AG10803 (cell line): ENCODE data around the gene NHS.

Experiments
- DNase-seq: peaks from one replicate; pipeline ENCODE4 v3.0.0; 2010; ENCODE audit warnings: low read depth
- H3K4me3 ChIP-seq: 2 replicates; pipeline ENCODE4 v1.5.1; 2011; ENCODE audit warnings: mild to moderate bottlenecking, low read length, control low read depth
- CTCF ChIP-seq: conservative IDR thresholded peaks from 2 replicates; pipeline ENCODE4 v1.5.1; 2011; ENCODE audit warnings: mild to moderate bottlenecking, low read length, control low read depth, inconsistent platforms

The NHS gene

GRCh38 chrX:17643528-17643927, 268.5 kb downstream of the NHS start:
- H3K4me3 ChIP-seq: no peak overlapping the region
- no peak for DNase-seq
- no peak for TF ChIP-seq CTCF

DNA sequence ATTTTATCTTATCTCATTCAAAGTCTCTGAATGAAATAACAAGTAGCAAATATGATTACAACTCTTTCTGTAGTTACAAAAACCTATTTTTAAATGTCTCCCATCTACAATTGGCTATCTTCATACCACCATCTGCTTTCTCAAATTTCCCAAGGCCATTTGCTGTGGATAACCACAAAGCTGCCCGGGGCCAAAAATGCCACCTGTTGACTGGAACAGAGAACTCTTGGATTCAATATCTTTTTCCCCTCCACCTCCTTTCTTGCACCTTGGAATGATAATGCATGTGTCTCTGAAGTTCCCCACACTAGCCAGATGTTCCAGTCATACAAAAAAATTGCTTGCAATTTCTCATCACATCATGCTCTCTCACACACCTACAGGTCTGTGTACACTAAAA, 269.0 kb downstream of the NHS start:
- no peak for TF ChIP-seq CTCF
- H3K4me3 ChIP-seq: no peak overlapping the region
- DNase-seq: no peak

DNA sequence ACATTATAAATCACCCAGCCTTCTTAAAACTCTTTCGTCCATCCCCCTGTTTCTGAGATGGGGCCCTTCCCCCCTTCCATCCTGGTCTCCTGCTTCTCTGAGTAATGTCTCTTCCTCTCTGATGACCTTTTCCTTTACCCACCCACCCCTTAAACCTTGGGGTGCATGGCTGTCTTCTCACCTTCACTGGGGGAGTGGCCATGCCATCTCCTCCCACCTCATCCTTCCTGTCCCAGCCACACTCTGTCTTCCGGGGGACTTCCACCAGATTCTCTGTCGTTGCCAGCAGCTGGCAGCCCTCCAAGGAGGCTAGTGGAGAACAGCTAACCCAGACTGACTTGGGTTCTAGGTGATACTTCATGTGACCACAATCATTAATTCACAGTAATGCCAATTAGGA, 279.1 kb downstream of the NHS start:
- no peak for TF ChIP-seq CTCF
- no peak overlapping the region for H3K4me3 ChIP-seq
- no peak for DNase-seq

GRCh38 chrX:17655211-17656034, 280.4 kb downstream of the NHS start:
- no peak for TF ChIP-seq CTCF
- H3K4me3 ChIP-seq: peak overlapping the region; percentile 46
- DNase-seq: peak; percentile 4

- no peak for TF ChIP-seq CTCF
- peak; percentile 2 for DNase-seq
- H3K4me3 ChIP-seq: peak overlapping the region; percentile 46
Measured at GRCh38 chrX:17656035-17656418, 281.0 kb downstream of the NHS start.

GRCh38 chrX:17656556-17656955, 281.6 kb downstream of the NHS start:
- DNase-seq: no peak
- TF ChIP-seq CTCF: no peak
- H3K4me3 ChIP-seq: no peak overlapping the region

GRCh38 chrX:17662391-17662790, 287.4 kb downstream of the NHS start:
- no peak overlapping the region for H3K4me3 ChIP-seq
- DNase-seq: no peak
- TF ChIP-seq CTCF: no peak
